ENCODE results near the gene ZNF683.
"Not testable (repeated sequence)": the region's sequence is repeated elsewhere in the genome, so short reads cannot be mapped to it uniquely, and the experiment has no call there.

ZNF683 gene

DNA sequence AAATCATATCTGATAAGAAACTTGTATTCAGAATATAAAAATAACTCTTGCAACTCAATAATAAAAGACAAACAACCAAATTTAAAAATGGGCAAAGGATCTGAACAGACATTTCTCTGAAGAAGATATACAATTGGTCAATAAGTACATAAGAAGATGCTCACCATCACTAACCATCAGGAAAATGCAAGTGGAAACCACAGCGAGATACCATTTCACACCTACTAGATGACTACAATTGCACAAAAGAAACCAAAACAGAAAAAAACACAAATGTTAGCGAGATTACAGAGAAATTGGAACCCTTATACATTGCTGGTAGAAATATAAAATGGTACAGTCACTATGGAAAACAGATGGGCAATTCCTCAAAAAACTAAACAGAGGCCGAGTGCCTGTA is 11.5 kb upstream of the ZNF683 start:
- DNase-seq = no peak

DNA sequence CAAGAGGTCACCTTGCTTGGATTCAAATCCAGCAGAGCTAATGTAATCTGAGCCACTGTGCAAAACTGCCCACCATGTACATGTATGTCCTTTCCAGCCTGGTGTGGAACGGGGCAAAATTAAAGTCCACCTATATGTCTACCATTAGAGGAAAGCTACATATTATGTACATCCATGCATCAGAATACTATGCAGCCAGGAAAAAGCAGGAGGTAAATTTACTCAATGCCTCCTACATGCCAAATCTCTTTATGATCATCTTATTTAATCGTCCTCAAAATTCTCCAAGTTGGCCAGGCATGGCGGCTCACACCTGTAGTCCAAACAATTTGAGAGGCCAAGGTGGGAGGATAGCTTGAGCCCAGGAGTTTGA is 6.3 kb upstream of the ZNF683 start:
- DNase-seq = no peak

DNA sequence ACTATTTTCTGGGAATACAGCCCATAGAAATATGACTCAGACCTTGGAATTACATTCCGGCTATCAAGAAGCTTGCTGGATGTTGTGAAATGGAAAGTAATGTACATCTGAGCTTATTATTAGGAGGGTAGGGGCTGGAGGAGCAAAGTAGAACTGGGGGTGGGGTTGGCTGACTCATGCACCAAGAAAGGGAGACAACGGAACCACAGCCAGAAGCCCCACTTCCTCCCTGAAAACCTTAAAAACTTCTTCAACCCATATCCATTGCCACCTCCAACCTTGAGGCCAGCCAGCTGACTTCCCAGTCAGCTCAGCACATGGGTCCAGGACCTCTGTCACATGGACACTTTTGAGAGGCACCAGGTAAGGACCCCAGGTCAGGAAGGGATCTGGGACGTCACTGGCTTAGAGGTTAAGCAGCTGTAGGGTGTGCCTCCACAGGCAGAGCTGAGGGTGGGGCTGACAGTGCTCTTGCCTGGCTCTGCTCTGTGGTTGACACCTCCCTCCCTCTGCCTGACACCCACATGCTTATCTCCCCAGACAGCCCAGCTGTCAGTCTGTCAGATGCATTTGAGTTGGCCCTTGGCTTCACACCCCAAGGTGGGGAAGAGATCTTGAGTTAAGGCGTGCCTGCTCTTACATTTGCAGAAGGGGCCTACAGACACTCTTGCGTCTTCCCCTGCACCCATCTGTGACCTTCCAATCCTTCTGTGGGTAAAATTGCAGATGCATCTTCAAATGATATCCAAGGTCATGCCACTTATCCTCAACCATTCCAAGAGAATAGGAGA is 5.7 kb upstream of the ZNF683 start:
- DNase-seq = no peak

DNA sequence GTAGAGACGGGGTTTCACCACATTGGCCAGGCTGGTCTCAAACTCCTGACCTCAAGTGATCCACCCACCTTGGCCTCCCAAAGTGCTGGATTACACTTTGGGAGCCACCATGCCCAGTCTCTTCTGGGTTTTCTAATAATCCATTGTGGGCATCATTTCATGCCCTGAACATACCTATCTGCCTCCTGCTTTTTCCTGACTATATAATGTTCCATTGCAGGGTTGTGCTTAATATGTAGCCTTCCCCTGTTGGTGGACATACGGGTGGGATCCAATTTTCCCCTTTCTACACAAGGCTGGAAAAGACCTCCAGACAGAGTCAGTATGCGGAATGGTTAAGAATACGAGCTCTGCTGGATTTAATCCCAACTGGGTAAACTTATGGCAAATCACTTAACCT is 3.5 kb upstream of the ZNF683 start:
- no peak for DNase-seq

DNA sequence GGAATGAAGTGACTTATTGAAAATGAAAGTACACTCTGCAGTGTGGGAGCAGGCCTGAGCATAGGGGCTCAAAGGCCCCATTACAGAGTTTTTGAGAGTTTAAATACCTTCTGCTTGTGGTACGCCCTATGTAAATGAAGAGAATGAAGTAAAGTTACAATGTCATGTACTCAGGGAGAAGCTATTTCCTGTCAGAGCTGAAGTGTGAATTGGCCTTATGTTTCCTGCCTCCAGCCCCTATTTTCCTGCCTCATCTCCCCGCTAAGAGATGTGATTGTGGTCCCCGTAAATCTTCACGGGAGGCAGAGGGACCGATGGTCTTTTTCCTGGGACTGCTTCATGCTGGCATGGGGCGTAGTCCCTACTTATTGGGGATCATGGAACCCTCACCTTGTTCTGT is 2.5 kb upstream of the ZNF683 start:
- no peak for DNase-seq

DNA sequence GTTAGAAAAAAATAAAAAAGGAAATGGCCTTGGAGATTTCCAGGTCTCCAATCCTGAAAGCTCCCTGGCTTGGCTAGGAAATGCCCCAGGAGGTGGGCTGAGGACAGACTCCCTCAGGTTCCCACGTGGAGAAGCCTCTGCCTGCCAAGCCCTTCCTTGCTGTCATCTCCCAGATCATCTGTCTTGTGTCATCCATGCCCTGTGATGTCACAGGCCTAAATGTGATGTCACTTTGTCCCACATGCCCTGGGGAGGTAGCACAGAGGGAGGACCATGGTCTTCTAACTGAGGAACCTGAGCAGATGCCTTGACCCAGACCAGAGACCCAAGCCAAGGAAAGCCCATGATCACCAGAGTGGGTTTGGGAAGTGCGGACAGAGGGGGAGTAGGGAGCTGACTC is 1.8 kb upstream of the ZNF683 start:
- not testable (repeated sequence) for DNase-seq

DNA sequence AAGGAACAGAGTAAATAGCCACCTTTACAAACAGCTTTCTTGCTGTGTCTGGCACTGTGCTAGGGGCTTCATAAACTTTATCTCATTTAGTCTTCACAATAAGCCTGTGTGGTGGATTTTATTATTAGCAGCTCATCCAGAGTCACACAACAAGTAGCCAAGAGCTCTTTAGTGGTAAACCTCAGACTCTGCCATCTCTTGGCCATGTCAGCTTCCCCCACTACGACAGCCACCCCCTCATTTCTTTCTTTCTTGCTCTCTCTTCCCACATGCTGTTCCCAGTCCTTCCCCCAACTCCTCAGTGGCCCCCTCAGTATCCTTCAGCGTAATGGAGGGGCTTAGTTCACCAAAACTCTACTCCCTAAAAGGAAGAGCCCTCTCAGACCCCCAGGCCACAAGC is 1.2 kb upstream of the ZNF683 start:
- no peak for DNase-seq

DNA sequence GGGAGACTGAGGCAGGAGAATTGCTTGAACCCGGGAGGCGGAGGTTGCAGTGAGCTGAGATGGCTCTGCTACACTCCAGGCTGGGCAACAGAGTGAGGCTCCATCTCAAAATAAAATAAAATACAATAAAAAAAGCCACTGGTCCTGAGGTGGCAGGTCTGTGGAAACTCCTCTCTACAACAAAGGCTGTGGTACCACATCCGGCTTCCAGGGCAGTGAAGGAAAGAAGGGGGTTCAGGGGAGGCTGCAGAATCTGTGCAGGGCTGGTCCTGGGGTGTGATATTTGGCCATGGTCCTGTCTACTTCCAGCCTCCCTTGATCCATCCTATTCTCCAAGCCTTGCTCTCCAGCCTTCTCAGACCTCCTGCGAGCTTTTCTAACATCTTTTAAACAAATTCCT is 731 bp upstream of the ZNF683 start:
- no peak for DNase-seq

DNA sequence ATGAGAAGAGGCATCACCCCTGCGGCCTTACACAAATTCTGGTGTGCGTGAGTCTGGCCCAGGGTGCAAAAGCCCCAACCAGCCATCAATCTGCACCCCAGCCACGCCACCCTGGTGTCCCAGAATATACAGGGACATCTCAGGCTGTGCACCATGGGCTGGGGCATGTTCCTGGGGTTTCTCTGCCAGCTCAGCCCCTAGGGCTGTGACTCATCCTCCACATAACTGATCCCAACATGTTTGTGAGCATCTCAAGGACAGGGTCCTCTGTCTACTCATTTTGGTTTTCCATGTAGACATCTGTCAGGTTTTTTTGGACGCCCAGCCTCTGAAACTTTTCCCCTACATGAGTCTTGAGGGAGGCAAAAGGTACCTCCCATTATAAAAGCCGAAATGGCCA is 511 bp downstream of the ZNF683 start:
- DNase-seq = no peak

DNA sequence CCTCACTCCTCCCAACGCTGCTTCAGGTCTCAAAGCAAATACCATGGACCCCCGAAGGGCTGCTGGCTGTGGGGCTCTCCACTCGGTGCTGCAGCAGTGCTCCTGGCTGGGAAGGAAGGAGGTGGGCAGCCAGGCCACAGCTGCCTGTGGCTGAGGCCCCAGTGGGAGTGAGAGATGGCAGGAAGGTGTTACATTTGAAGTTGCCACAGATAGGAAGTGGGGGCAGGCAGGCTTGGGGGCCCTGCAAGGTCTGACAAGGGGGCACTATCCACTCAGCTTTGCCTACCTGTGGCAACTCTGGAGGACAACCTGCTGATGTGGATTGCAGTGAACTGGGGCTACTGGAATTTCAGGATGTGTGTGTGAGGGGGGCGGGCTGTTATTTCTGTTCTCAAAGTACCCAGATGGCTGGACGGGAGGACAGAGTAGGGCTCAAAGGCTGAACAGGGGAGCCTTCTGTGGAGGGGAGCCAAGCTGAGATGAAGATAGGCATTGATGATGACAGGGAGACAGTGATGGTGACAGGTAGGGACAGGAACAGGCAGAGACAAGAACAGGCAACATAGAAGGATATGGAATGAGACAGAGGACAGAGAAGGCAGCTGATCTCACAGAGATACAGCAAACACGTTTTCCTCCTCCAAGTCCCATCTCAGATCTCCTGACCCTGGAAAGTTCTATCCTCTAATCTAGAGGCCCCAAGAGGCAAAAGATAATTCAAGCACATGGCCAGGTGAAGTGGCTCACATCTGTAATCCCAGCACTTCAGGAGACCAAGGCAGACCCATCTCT is 1.8 kb downstream of the ZNF683 start:
- no peak for DNase-seq

DNA sequence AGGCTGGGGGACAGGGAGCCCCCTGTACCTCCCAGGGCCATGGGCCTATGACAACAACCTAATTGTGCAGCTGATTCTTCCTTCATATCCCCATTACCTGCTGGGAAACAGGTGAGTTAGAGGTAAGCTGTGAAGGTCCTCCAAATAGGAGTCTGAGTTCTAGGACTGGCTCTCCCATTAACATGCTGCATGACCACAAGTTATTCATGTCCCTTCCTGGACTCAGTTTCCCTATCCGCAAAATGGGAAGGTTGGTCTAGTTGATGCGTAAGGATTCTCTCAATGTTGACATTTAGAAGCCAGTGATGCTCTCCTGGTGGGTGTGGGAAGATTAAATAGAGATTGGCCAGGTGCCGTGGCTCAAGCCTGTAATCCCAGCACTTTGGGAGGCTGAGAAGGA is 4.1 kb downstream of the ZNF683 start:
- DNase-seq = no peak

DNA sequence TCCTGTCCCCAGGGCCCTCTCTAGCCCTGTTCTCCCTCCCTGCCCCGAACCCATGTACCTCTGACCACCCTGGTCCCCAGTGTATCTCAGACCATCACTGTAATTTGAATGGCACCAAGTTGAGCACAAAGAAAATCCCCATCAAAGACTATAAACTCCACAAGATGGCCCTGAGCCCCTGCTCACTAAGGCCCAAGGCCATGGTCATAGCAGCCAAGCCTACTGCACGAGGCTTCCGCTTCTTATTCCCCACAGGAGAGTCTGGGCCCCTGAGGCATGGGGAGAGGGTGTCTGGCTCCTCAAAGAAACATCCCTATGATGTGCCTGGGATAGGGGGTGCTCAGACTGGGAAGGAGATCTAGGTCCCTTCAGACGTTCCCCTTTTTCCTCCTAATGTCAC is 4.5 kb downstream of the ZNF683 start:
- no peak for DNase-seq

DNA sequence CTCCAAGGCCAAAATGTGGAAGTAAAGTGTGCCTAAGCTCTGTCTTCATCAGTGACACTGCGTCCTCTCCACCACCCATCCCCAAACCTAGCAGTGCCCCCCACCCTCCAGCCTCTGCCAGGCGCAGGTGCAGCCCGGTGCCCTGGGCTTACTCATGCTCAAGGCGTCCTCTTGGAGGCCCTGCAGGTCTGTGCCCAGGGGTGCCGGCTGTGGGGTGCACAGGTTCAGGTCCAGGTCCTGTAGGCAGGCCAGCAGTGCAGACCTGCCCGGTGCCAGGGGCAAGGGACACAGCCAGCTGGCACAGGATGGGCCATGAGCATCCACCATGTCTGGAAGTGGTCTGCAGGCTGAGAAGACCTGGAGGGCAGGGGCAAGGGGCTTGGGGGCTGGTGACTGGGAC is 5.1 kb downstream of the ZNF683 start:
- DNase-seq = no peak

DNA sequence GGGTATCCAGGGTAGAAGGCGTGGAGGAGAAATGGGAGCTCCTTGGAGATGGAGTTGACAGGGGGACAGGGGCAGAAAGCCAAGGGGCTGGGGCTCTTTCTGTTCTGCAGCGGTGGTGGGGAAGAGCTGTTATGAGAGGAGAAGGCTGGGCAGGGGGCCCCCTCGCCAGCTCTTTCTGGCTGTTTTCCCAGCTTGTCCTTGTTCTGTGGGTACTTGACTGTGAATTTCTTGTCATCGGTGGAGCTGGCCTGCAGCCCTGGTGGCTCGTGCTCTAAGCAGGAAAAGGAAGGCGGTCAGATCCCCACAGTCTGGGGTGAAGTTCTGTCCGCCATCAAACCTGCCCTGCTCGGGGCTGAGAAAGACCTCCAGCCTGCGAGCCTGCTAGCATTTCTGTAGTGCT is 7.6 kb downstream of the ZNF683 start:
- no peak for DNase-seq

DNA sequence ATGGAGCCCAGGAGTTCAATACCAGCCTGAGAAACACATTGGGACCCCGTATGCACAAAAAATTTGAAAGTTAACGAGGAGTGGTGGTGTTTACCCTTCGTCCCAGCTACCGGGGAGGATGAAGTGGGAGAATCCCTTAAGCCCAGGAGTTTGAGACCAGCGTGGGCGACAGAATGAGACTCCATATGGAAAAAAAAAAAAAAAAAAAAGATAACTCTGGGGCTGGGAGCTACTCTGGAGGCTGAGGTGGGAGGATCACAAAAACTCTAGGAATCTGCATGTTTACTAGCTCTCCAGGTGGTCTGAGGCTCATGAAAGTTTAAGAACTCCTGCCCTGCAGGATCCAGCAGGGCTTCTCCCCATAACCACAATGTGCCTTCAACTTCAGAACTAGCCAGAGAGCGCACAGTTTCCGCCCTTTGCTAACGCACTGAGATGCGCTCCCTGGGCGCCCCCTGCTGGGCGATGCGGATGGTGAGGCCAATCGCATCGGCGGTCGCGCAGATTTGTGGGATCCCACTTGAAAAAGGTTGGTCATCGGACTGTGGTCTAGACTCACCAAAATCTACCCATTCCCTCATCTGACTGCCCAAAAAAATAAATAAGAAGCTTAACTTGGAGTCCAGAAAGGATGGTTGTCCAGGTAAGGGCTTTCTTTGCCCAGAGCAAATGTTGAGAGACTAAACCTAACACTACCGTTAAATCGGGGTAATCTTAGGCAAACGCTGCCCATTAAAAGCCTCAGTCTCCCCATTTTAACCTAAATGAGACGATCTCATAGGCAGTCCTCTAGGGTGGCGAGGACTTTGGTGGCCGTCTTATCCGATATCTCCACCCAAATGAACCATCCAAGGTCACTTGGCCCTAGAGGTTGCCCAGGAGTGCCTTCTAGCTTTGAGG is 8.8 kb downstream of the ZNF683 start:
- no peak for DNase-seq

DNA sequence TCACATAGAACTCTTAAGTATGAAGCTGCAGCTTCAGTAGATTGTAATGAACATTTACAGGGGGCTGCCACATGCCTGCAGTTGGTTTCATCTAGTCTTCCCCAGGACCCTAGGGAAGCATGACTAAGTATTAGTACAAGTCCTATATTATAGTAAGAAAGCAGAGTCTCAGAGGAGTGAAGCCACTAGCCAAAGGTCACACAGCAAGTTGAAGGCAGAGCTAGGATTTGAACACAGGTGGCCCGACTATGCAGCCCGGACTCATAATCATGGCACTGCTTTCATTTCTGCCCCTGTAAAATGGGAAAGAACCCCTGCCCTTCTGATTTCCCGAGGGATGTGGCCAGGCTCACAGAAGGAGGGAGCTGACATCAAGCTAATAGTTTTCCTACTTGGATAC is 10.2 kb downstream of the ZNF683 start:
- no peak for DNase-seq

DNA sequence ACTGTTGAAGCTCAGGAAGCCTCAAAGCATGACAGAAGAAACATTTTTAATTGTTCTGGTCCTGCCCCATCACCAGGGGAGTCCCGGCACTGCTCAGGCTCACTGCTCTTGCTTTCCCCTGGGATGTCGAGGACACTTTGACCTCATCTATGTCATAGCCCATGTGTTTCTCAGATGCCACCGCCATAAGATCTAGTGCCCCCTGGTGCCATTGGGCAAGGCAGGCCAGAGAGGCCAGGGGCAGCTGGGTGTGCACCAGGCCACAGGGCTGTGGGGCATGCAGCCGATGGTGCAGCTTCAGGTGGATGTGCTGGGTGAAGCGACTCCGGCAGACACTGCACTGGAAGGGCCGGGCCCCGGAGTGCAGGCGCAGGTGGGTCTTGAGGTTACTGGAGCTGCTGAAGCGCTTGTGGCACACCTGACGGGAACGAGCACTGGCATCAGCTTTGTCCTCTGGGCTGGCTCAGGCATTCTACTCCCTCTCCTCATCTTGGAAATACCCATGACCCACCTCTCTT is 10.9 kb downstream of the ZNF683 start:
- DNase-seq = no peak

DNA sequence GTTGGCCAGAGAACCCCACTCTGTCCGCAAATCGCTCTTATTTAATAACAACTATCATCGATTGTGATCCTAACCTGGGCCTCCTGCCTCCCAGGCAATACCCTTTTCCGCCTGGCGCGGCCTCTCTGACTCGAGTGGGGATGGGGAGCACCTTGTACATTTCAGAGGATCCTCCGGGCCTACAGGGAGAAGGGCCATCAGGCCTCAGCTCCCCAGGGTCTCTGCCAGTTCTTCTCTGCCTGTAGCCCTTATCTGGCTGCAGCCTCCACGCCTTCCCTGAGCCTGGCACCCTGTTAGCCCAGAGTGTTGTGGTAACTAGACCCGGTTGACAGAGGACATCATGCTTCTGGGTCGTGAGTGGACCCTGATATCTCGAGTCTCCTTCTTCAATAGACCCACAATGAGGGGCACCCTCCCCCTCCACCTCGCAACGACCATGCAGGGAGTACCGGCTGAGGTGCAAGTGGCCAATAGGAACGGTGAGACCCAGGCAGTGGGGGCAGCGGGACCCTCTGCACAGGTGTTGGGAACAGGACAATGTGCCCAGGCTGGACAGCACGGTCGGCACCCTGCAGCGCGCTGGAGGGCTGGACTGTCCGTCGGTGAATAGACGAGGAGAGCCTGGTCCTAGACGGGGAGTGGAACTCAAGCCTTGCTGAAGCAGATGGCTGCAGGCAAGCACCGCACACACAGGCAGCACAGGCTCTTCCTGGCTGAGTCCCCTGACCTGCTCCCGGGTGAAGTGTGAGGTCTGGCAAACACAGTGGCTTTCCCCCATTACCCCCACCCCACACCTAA is 11.5 kb downstream of the ZNF683 start:
- no peak for DNase-seq

DNA sequence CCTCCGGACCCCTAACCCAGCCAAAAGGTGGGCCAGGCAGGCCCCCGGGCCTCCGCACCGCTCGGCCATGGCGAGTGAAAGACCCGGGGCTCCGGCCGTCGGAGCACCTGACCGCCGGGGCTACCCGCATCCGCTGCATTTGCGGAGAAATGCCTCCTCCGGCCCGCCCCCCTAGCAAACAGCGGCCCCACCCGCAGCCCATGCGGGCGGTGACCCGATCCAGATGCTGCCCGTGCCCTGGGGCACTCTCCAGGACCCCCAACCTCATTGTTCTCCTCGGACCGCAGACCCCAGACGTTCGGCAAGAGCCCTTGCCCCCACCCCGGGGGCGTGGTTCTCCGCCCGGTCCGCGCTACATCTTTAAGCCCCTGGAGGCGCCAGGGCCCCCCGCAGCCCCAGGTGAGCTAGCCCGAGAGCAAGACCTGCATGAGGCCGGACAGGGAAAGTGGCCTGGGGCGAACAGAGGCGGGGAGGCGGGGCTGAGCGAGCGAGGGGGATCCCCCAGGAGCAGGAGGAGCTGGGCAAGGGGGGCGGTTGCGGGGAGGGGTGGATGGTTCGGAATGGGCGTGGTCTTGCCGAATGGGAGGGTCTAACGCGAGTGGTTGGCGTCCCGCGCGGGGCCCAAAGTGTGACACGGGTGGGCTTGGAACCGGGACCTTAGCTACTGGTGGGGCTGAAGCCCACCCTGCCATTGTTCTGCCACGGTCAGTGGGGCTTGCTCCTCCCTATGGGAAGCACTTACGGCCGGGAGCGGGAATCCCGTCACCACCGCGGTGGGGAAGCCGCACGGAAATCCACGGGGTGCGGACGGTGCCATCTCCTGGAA is 12.4 kb downstream of the ZNF683 start:
- no peak for DNase-seq

DNA sequence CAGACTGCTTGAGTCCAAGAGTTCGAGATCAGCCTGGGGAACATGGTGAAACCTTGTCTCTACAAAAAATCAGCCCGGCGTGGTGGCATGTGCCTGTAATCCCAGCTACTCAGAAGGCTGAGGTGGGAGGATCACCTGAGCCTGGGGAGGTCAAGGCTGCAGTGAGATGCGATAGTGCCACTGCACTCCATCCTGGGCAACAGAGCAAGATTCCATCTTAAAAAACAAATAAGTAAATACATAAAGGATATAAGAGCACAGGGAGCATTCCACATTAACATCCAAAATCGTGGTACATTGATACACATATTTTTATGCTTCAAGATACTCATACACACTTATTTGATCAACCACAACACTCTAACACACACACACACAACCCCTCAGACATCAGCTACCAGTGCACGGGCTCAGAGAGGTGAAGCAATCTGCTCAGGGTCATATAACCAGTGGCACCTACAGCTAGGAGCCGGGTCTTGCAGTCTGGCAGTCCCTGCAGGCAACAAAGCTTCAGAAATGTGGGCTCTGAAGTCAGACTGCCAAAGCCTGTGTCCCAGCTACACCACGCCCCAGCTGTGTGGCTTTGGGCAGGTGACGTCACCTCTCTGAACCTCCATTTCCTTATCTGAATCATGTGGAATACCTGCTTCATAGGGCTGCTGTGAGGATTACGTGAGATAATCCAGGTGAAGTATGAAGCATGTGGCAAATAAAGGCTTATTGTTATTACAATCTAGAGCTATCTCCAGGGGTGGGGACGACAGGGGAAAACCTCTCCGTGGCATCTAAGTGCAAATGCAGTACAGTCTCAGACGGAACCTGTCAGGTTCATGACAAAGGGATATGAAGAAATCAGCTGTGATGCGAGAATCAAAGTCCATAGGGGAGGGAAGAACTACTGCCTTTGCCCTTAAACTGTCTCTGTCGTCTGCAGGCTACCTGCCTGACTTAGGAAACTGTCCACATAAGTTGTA is 13.9 kb downstream of the ZNF683 start:
- DNase-seq = no peak
